HCT116 (cell line): ENCODE measurements around the gene LMAN1L. TPM values are rescaled to one million over a fixed set of nuclear protein-coding genes. Genes with fewer than 3 reads are reported as not detected.

ENCODE experiments used
- ATAC-seq: fragments of 200-7000 bp; cut with Tn5 transposase; 2 replicates; pipeline ENCODE4 v1.9.1; 2020; ENCODE audit warnings: mild to moderate bottlenecking, moderate library complexity
- BruUV-seq: library from RNA; stranded (reverse); fragments of 400-500 nt; replicated peaks from 2 replicates; lab custom pipeline; 2021; lab: Mats Ljungman, UMichigan
- CTCF ChIA-PET: fragments of 300-600 bp; sonication (Branson Sonifier 250); formaldehyde crosslinking; loops from one replicate; lab custom pipeline; 2021; ENCODE audit warnings: antibody characterized with exemption; lab: Charles Lee
- POLR2A ChIA-PET: fragments of 300-600, 350-600 bp; sonication (Branson Sonifier 250); formaldehyde crosslinking; loops from one replicate; lab custom pipeline; 2021; ENCODE audit warnings: antibody characterized with exemption; lab: Charles Lee
- RAD21 ChIA-PET, 2 experiments: fragments of 300-600 bp; sonication (Branson Sonifier 250); formaldehyde crosslinking; loops; one replicate each; lab custom pipeline; 2023; ENCODE audit warnings: low total read pairs in 2 of 2; ENCODE audit not compliant: uncharacterized antibody in 2 of 2, unreplicated experiment in 2 of 2, low non-redundant PET in 1 of 2; lab: Charles Lee
- DNase-seq: peaks from one replicate; pipeline ENCODE4 v3.0.0-alpha.2; 2010; ENCODE audit warnings: low read depth, low spot score
- H2AFZ ChIP-seq: fragments of 200-600 bp; shearing (Covaris generic), sonication (generic); 2 replicates; pipeline ENCODE4 v1.6.1; 2017; ENCODE audit warnings: low read depth, mixed run types, mixed read lengths, antibody characterized with exemption, low read length; ENCODE audit not compliant: poor library complexity, severe bottlenecking
- H3K27ac ChIP-seq: 2 replicates; pipeline ENCODE4 v1.5.1; 2012; ENCODE audit warnings: low read depth, low read length
- H3K27me3 ChIP-seq: fragments of 200-600 bp; sonication (generic); 2 replicates; pipeline ENCODE4 v1.6.1; 2016; ENCODE audit warnings: mixed run types, low read length, mixed read lengths; ENCODE audit not compliant: insufficient read depth
- H3K36me3 ChIP-seq, 2 experiments: fragments of 200-500 bp in 1 of 2; fragments of 200-600 bp in 1 of 2; sonication (Bioruptor generic) in 1 of 2; sonication (generic) in 1 of 2; 2 replicates each; pipeline versions ENCODE4 v1.5.1 to v1.6.1; 2014 to 2016; ENCODE audit warnings: low read length in 2 of 2, inconsistent platforms in 1 of 2, mixed read lengths in 1 of 2, mixed run types in 1 of 2; ENCODE audit not compliant: insufficient read depth in 2 of 2, control insufficient read depth in 1 of 2
- H3K4me1 ChIP-seq, 2 experiments: fragments of 200-600 bp in 1 of 2; sonication (generic) in 1 of 2; 2 replicates each; pipeline versions ENCODE4 v1.5.1 to v1.6.1; 2012 to 2017; ENCODE audit warnings: low read length in 2 of 2, inconsistent platforms in 1 of 2, mild to moderate bottlenecking in 1 of 2, mixed read lengths in 1 of 2, mixed run types in 1 of 2, moderate library complexity in 1 of 2; ENCODE audit not compliant: insufficient read depth in 2 of 2, control insufficient read depth in 1 of 2
- H3K4me2 ChIP-seq: fragments of 200-600 bp; sonication (generic); 2 replicates; pipeline ENCODE4 v1.6.1; 2017; ENCODE audit warnings: mixed run types, low read length, mixed read lengths
- H3K4me3 ChIP-seq, 2 experiments: fragments of 200-600 bp in 1 of 2; sonication (generic) in 1 of 2; replicated peaks in 1 of 2; 2 replicates each; pipeline ENCODE4 v1.5.1; 2011 to 2016; ENCODE audit warnings: low read length in 2 of 2, control low read depth in 1 of 2, low read depth in 1 of 2, mild to moderate bottlenecking in 1 of 2, mixed read lengths in 1 of 2, mixed run types in 1 of 2
- H3K79me2 ChIP-seq: fragments of 200-600 bp; sonication (generic); 2 replicates; pipeline ENCODE4 v1.6.1; 2017; ENCODE audit warnings: mild to moderate bottlenecking, mixed run types, low read length, moderate library complexity, mixed read lengths; ENCODE audit not compliant: insufficient read depth
- H3K9ac ChIP-seq: fragments of 200-600 bp; sonication (generic); 2 replicates; pipeline ENCODE4 v1.6.1; 2016; ENCODE audit warnings: low read length, mixed read lengths
- H3K9me2 ChIP-seq: fragments of 200-600 bp; sonication (generic), shearing (Covaris generic); 2 replicates; pipeline ENCODE4 v1.6.1; 2017; ENCODE audit warnings: mixed run types, mild to moderate bottlenecking, moderate library complexity; ENCODE audit not compliant: insufficient read depth
- H3K9me3 ChIP-seq, 2 experiments: fragments of 200-500 bp in 1 of 2; fragments of 200-600 bp in 1 of 2; sonication (Bioruptor generic) in 1 of 2; sonication (generic) in 1 of 2; 2 replicates each; pipeline ENCODE4 v1.6.1; 2014 to 2017; ENCODE audit warnings: low read length in 2 of 2, mixed read lengths in 2 of 2, inconsistent platforms in 1 of 2, low read depth in 1 of 2, mild to moderate bottlenecking in 1 of 2, mixed run types in 1 of 2, moderate library complexity in 1 of 2; ENCODE audit not compliant: control insufficient read depth in 1 of 2, insufficient read depth in 1 of 2
- H4K20me1 ChIP-seq: fragments of 200-600 bp; sonication (generic), shearing (Covaris generic); 2 replicates; pipeline ENCODE4 v1.6.1; 2017; ENCODE audit warnings: mixed run types, mild to moderate bottlenecking, moderate library complexity; ENCODE audit not compliant: insufficient read depth
- CBX3 ChIP-seq: IDR thresholded peaks from 2 replicates; pipeline ENCODE4 v1.6.1; 2012; ENCODE audit warnings: low read depth
- CEBPB ChIP-seq: IDR thresholded peaks from 2 replicates; pipeline ENCODE4 v1.6.1; 2012; ENCODE audit warnings: low read depth
- ELF1 ChIP-seq: IDR thresholded peaks from 2 replicates; pipeline ENCODE4 v1.6.1; 2012; ENCODE audit warnings: low read depth, borderline replicate concordance
- EZH2phosphoT487 ChIP-seq: fragments of 200-600 bp; IDR thresholded peaks from 2 replicates; pipeline ENCODE4 v1.6.1; 2018; ENCODE audit warnings: antibody characterized with exemption, borderline replicate concordance
- FOSL1 ChIP-seq: IDR thresholded peaks from 2 replicates; pipeline ENCODE4 v1.6.1; 2012; ENCODE audit warnings: low read depth
- JUND ChIP-seq: IDR thresholded peaks from 2 replicates; pipeline ENCODE4 v1.6.1; 2012
- POLR2A ChIP-seq: IDR thresholded peaks from 2 replicates; pipeline ENCODE4 v1.7.0; 2011; ENCODE audit warnings: borderline replicate concordance; ENCODE audit not compliant: insufficient read depth, insufficient read length; ENCODE audit errors: extremely low read depth
- POLR2AphosphoS5 ChIP-seq: IDR thresholded peaks from 2 replicates; pipeline ENCODE4 v1.6.1; 2011; ENCODE audit warnings: mild to moderate bottlenecking, low read depth, low read length, moderate library complexity
- SIN3A ChIP-seq: IDR thresholded peaks from 2 replicates; pipeline ENCODE4 v1.6.1; 2012; ENCODE audit warnings: low read depth
- TCF7L2 ChIP-seq: IDR thresholded peaks from 2 replicates; pipeline ENCODE4 v1.7.0; 2011; ENCODE audit warnings: borderline replicate concordance, inconsistent platforms; ENCODE audit not compliant: insufficient read depth, insufficient read length; ENCODE audit errors: extremely low read depth
- YY1 ChIP-seq: IDR thresholded peaks from 2 replicates; pipeline ENCODE4 v1.6.1; 2011; ENCODE audit warnings: low read length, low read depth, moderate library complexity, mild to moderate bottlenecking; ENCODE audit not compliant: insufficient replicate concordance; ENCODE audit errors: extremely low read depth
- ZBTB33 ChIP-seq: IDR thresholded peaks from 2 replicates; pipeline ENCODE4 v1.6.1; 2011; ENCODE audit warnings: mild to moderate bottlenecking, low read length, moderate library complexity; ENCODE audit not compliant: insufficient replicate concordance; ENCODE audit errors: extremely low read depth
- ZFX ChIP-seq: fragments of 450-650 bp; IDR thresholded peaks from 2 replicates; pipeline ENCODE4 v1.6.1; 2017
- ZNF274 ChIP-seq: fragments of 200-500 bp; sonication (Bioruptor generic); IDR thresholded peaks from 2 replicates; pipeline ENCODE4 v1.6.1; 2014; ENCODE audit warnings: mild to moderate bottlenecking, low read depth, low read length, inconsistent platforms
- intact Hi-C: fragments of 100-400 bp; cut with micrococcal nuclease; formaldehyde crosslinking; loops from 2 replicates; pipeline ENCODE4 v1.10.0; 2022
- total RNA-seq: library from RNA; stranded (reverse); gene quantifications from one replicate; pipeline ENCODE4 v1.2.1, GENCODE V29; 2021; ENCODE audit not compliant: unreplicated experiment
- TF ChIP-seq, protein P1 (sequence below), 3 experiments: fragments of 200-600 bp in 1 of 3; sonication (generic) in 1 of 3; IDR thresholded peaks in 2 of 3; conservative IDR thresholded peaks in 1 of 3; 2 replicates each; pipeline ENCODE4 v1.5.1; 2012 to 2017; ENCODE audit warnings: low read depth in 2 of 3, low read length in 2 of 3, antibody characterized with exemption in 1 of 3, borderline replicate concordance in 1 of 3, control low read depth in 1 of 3, mild to moderate bottlenecking in 1 of 3, mixed read lengths in 1 of 3, mixed run types in 1 of 3, moderate library complexity in 1 of 3; ENCODE audit not compliant: insufficient read depth in 1 of 3

Gene LMAN1L
- total RNA-seq, 1 experiment from 2014 or later = 0.17 TPM

- Histone ChIP-seq H4K20me1 (no peaks in the 10 kb centered on the region), H3K9me2 (no peaks in the 10 kb centered on the region), H3K4me3 (no peak overlapping the region), H3K9ac (no peak overlapping the region), H3K9me3 (no peaks in the 10 kb centered on the region), H3K27ac (no peak overlapping the region), H3K4me1 (peaks cover 3 to 19% of the 10 kb centered on the region in 2 experiments; a peak in 3 of 4 replicates), H3K27me3 (no peaks in the 10 kb centered on the region), H2AFZ (no peak overlapping the region), H3K36me3 (peaks cover 13 to 31% of the 10 kb centered on the region in 2 experiments), H3K4me2 (no peak overlapping the region), H3K79me2 (no peaks in the 10 kb centered on the region)
- RAD21 ChIA-PET = no interaction called here
- TF ChIP-seq YY1 (no peak), ZFX (no peak), ZBTB33 (no peak), CBX3 (no peak), ELF1 (no peak), ZNF274 (no peak), FOSL1 (no peak), POLR2AphosphoS5 (no peak), JUND (no peak), TCF7L2 (no peak), CEBPB (no peak), SIN3A (no peak), POLR2A (no peak), EZH2phosphoT487 (no peak)
- TF ChIP-seq, protein P1, sequence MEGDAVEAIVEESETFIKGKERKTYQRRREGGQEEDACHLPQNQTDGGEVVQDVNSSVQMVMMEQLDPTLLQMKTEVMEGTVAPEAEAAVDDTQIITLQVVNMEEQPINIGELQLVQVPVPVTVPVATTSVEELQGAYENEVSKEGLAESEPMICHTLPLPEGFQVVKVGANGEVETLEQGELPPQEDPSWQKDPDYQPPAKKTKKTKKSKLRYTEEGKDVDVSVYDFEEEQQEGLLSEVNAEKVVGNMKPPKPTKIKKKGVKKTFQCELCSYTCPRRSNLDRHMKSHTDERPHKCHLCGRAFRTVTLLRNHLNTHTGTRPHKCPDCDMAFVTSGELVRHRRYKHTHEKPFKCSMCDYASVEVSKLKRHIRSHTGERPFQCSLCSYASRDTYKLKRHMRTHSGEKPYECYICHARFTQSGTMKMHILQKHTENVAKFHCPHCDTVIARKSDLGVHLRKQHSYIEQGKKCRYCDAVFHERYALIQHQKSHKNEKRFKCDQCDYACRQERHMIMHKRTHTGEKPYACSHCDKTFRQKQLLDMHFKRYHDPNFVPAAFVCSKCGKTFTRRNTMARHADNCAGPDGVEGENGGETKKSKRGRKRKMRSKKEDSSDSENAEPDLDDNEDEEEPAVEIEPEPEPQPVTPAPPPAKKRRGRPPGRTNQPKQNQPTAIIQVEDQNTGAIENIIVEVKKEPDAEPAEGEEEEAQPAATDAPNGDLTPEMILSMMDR (IDR thresholded peaks at IDR 0.05 in 2 of 3, conservative IDR thresholded peaks at IDR 0.05 in 1 of 3; ENCODE audit: borderline replicate concordance in 1 of 3, insufficient read depth in 1 of 3, low read depth in 2 of 3, low read length in 2 of 3) = no peak
- DNase-seq (no peak), ATAC-seq (no peak)
- POLR2A ChIA-PET = no interaction called here
- intact Hi-C loops = no loop called here
- BruUV-seq = no TSS peak
- CTCF ChIA-PET = no interaction called here
Observed at GRCh38 chr15:74802862-74803447, 9.7 kb upstream of the LMAN1L start.
